ENCODE results near the gene GYG1.

The GYG1 gene

DNA sequence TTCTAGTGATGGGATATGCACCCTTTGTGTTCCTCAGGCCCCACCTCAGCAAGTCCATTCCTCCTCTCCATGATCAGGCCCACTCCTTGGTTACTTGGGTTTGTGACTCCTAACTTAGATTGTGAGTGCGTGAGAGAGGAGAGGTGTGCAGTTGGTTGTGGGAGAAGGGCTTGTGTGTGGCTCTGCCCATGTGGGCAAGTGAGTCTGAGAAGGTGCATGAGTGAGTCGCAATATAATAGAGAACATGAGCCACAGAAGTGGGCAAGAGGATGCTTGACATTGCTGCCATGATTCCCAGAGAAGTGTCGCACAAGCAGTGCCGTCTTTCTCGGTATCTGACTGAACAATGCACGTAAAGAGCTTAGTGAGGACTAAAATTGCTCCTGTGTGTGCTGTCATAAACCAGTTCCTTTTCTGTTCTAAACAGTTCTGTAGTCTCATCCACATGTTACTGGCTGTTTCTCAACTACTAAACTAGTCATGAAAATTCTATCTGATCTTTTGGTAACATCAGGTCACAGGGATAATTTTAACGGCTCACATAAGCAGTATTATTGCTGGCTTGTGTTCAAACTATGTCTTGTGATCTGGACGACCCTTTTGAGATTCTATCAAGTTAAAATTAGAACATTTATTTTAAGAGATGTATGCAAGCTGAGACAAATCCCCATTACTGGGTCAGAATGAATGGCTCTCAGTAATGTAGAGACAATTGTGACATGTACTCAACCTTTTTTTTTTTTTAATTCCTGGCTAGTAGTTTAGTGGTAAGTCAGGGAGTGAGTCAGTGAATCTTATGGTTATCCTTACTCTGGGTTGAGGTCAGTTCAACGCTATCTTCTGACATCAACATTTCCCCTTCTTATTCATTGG lies 25.6 kb downstream of the GYG1 start:
- no peak for DNase-seq (ENCODE audit: low read depth in 2 of 2, low spot score in 1 of 2)

DNA sequence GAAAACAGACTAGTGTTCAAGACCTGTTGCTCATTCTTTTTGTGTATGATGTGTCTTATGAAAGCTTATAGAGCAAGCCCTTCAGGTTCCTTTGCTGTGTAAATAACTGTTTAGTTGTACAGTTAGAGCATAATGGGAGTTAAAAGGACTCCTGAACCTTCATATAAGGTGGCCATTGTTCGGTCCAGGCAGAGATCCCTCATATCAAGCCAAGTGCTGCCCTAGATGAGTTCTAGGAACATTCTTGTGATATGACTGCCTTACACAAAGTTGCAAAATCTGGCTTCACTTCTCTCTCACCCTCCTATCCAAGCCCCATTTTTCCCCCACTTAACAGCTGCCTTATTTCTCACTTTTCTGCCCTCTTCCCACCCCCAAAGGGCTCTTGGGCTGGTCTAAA lies 26.9 kb downstream of the GYG1 start:
- DNase-seq (ENCODE audit: low read depth in 2 of 2, low spot score in 1 of 2): no peak

DNA sequence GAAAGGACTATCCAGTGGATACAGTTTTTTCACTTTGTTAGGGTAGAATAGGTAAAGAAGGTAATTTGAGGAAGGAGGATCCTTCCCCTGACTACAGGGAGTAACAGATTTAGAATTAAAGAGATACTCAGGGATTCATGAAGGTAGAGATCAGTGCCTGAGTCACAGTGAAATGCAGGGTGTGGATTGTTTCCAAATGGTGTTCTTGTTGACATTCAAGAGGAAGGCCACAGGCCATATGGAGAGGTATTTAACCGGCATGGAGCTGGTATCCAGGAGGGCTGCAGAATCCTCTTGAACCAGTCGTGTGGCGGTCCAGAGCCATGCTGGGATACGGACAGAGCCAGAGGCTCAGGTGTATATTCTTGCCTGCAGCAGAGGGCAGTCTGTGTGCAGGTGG lies 28.2 kb downstream of the GYG1 start:
- DNase-seq (ENCODE audit: low read depth in 2 of 2, low spot score in 1 of 2): no peak

DNA sequence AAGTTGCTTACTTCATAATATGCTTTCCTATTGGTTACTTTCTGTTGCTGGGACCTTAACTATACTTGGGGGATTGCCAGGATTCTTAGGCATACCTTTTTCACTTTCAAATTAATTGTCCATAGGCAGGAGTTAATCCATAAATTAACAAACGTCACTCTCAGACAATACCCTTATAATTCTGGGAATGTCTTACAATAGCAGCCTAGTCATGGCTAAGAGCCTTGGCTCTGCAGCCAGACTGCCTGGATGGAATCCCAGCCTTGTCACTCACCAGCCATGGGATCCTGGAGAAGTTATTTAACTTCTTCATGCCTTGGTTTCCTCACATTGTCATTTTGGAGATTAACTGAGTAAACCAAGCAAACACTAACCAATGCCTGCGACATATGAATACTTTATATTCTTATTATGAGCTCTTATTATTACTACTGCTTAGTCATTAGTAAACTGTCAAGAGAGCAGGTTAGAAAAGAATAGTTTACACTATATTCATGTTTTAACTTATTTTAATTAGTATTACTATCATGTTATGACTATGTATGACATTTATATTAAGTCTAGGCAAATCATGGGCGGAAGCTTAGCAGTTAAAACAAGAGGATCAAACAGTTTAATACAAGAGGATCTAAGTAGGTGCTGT lies 29.0 kb downstream of the GYG1 start:
- no peak for DNase-seq (ENCODE audit: low read depth in 2 of 2, low spot score in 1 of 2)

DNA sequence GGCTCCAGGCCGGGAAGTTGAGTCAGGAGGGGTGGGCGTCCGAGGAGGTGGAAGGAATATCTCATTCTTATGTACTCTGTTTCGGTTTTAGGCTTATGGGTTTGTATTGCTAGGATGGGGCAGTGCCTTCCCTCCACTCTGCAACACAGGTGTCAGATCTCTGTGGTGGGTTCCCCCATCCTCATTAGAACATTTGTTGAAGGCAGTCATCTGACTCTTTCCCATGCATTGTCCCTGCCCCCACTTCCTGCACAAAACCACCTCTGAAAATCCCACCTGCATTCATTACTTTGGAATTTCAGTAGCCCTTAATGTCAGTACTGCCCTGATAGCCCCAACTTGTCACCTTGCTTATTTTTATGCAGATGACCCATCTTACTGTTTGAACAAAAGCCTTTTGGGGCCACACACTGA lies 29.5 kb downstream of the GYG1 start:
- no peak for DNase-seq (ENCODE audit: low read depth in 2 of 2, low spot score in 1 of 2)

DNA sequence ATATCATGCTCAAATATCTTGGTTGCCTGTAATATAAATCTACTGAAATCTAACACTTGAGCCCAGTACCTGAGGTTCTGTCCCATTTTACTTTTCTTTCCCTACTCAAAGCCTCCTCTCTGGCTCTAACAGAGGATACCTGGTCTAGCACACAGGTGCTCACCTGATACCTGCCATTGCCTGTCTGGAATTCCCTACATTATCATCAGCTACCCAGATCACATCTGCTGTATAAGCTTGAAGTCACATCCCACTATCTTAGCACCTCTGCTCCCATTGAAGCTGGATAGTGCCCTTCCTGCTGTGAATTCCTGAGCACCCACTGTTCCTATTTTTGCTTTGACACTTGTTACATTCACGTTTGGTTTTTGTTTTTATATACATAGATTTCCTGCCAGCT lies 30.5 kb downstream of the GYG1 start:
- no peak for DNase-seq (ENCODE audit: low read depth in 2 of 2, low spot score in 1 of 2)

DNA sequence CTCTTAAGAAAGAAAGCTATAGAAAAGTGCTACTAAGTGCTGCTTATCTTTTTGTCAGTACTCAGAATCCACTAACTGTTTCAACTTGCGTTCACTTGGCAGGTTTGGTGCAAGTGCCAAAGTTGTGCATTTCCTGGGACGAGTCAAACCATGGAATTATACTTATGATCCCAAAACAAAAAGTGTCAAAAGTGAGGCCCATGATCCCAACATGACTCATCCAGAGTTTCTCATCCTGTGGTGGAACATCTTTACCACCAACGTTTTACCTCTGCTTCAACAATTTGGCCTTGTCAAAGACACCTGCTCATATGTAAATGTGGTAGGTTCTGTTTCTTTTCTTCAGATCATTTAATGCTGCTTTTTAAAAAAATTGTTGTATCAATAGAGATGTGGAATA lies 32.6 kb downstream of the GYG1 start:
- no peak for DNase-seq (ENCODE audit: low read depth in 2 of 2, low spot score in 1 of 2)

DNA sequence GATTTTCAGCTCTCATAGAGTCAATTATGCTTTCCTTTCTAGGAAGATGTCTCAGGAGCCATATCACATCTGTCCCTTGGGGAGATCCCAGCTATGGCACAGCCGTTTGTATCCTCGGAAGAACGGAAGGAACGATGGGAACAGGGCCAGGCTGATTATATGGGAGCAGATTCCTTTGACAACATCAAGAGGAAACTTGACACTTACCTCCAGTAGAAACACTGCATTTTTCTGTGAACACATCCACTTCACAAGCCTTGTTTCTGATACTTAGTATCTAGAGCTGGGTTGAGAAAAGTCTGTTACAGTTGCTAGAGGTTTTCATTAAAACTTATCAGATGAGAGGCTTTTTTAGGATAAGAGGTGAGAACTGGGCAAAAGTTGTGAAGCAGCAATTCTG lies 35.4 kb downstream of the GYG1 start:
- no peak for DNase-seq (ENCODE audit: low read depth in 2 of 2, low spot score in 1 of 2)

DNA sequence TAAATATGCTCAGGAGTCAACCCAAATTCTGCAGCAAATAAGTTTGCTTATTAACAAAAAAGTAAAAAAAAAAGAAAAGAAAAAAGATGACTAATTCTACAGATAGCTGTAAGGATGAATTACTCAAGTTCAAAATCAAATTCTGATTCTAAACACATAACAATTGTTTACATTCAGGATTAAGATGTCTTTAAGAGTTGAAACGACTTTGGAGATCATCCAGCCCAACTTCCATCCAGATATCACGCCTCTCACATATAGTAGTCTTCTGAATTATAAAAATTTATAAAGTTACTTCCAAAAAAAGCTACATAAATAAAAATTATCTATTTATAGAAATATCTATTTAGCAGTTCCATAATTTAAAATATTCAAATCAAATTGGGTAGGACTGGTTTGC lies 39.8 kb downstream of the GYG1 start:
- no peak for DNase-seq (ENCODE audit: low read depth in 2 of 2, low spot score in 1 of 2)

DNA sequence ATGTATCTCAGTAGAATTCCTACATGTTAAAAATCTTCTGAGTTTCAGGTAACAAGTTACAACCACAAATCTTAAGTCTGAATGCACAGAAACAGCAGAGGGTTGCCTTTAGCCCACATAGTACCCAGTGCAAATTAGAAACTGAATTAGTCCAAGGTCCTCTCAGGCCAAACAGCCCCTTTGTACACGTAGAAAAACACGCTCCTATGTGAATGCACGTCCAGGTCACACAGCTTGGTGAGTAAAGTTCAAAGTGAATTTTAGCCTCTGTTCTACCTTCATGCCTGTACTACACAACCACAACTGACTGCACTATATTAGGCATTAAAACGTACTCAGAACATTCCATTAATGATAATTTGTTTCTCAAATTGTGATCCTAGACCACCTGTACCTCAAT lies 46.3 kb downstream of the GYG1 start:
- no peak for DNase-seq (ENCODE audit: low read depth in 2 of 2, low spot score in 1 of 2)

DNA sequence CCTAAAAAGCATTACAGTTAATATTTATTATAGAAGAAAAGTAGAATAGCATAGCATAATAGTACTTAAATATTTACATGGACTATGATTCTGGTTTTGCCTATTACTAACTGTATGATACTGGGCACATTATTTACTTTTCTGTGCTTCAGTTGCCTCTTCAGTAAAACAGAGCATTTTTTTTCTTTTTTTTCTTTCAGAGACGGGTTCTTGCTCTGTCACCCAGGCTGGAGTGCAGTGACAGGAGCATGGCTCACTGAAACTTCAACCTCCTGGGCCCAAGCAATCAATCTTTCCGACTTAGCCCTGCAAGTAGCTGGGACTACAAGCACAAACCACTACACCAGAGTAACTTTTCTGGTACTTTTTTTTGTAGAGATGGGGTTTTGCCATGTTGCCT lies 47.0 kb downstream of the GYG1 start:
- DNase-seq (ENCODE audit: low read depth in 2 of 2, low spot score in 1 of 2): no peak

DNA sequence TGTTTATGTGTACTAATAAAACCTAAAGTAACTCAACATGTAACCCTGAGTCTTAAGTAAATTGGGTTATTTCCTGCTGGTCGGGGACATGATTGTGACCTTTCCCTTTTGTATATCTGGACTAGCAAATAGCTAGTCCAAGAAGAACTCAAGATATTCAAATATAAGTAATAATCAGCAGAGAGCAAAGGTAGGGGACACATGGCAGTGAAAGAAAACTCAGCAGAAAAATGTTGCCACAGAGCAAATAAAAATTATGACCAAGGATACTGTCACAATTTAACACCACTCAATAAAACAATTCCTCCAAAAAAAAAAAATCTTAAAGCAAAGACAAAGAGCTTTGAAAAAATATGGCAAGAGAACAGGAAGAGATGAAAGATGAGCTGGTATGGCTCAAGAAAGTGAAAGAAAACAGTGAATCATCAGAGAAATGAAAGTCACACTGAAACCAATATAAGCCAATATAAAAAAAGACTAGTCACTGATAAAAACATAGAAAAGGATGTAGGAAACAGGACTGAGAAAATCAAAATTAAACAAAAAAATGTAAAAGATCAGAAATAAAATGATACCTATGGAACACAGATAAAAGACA lies 51.5 kb downstream of the GYG1 start:
- no peak for DNase-seq (ENCODE audit: low read depth in 2 of 2, low spot score in 1 of 2)

DNA sequence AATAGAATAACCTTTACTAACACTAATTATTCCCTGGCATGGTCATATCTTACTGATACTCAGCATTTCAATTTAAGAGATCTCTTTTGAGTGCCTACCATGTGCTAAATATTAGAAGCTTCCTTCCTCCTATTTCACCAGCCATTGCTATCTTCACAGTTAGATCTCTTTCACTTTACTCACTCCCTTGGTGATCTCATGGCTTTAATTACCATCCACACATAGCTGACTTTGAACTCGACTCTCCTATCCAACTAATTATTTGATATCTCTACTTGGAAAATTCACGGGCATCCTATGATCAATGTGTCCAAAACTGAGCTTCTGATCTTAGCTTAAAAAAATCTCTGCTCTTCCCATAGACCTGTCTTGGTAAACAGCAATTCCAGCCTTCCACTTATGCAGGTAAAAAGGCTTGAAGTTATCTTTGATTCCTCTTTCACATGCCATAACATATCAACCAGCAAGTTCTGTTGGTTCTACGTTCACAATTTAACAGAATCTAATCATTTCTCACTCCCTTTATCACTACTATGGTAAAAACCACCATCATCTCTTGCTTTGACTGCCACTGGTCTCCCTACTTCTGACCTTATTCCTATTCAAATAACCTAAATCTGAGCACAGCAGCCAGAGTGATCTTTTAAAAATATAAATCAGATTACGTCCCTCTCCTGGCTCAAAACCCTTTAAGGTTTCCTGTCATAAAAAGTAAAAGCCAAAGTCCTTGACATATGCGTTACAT lies 53.2 kb downstream of the GYG1 start:
- no peak for DNase-seq (ENCODE audit: low read depth in 2 of 2, low spot score in 1 of 2)

DNA sequence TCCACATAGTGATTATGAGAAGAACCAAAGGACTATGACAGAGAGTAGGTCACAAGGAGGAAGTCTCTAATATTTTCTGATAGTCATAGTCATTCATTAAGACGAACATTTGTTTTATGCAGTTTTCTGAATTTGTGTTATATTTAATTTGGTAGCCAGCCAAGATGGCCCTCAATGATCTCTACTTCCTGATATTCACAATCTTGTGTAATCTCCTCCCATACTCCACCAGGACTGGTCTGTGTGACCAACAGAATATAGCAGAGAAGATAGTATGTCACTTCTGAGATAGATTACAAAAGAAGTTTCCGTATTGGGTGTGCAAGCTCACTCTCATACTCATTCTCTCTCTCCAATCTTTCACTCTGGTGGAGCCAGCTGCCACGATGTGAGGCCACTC lies 64.2 kb downstream of the GYG1 start:
- DNase-seq (ENCODE audit: low read depth in 2 of 2, low spot score in 1 of 2): no peak

DNA sequence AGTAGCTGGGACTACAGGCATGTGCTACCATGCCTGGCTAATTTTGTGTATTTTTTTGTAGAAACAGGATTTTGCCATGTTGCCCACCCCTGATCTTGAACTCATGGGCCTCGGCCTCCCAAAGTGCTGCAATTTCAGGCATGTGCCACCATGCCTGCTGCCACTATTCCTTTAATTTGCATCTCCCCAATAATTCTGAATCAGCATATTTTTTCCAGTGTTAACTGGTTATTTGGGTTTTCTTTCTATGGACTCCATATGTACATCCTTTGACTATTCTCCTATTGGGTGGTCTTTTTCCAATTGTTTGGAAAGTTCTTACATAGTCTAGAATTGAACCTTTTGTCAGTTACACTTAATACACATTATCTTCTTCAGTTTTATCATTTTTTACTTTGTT lies 66.9 kb downstream of the GYG1 start:
- DNase-seq (ENCODE audit: low read depth in 2 of 2, low spot score in 1 of 2): no peak

DNA sequence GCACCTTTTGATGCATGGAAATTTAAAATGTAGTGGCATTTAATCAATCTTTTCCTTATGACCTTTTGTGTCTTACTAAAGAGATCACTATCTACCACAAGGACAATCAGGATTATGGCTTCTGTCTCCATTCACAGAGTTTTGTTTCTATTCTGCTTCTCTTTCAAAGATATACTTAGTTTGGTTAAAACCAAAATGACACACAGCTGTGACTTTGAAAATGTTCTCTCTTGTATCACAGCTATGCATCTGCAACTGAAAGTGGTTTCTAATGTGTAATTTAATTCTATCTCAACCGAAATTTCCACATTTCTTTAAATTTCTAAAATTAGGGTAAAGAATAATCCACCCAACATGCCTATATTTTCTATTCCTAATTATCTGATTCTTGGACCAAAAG lies 67.3 kb downstream of the GYG1 start:
- DNase-seq (ENCODE audit: low read depth in 2 of 2, low spot score in 1 of 2): no peak

DNA sequence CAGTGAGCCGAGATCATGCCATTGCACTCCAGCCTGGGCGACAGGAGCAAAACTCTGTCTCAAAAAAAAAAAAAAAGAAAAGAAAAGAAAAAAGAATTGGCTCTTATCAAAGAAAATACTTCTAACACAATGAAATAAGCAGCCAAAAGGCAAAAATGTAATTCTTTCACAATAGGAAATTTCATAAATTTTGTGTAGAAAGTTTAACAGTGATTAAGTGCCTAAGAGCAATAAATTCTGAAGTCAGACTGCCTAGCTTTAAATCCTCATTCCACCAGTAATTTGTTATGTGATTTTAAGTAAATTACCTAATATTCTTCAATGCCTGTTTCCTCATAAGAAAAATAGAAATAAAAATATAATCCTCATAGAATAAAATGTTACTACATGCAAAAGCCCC lies 70.4 kb downstream of the GYG1 start:
- DNase-seq (ENCODE audit: low read depth in 2 of 2, low spot score in 1 of 2): no peak

DNA sequence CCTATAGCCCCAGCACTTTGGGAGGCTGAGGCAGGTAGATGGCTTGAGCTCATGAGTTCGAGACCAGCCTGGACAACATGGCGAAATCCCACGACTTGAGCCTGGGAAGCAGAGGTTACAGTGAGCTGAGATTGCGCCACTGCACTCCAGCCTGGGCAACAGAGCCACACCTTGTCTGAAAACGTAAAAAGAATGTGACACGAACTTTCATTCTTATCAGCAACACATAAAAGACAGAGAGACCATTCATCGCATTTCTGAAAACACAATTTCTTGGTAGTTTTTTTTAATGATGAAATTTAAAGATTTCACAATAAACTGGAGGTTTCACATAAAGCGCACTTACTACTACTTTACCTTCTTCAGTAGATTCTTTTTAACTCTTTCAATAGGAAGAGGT lies 76.5 kb downstream of the GYG1 start:
- no peak for DNase-seq (ENCODE audit: low read depth in 2 of 2, low spot score in 1 of 2)
